GM21360 (cell line): ENCODE results near the gene MYL5.
"Not testable (repeated sequence)": the region's sequence is repeated elsewhere in the genome, so short reads cannot be mapped to it uniquely, and the experiment has no call there.

Experiments
- ATAC-seq: cut with Tn5 transposase; IDR thresholded peaks from one replicate; pipeline ENCODE4 v1.9.1; 2021; ENCODE audit warnings: mild to moderate bottlenecking, moderate library complexity; ENCODE audit not compliant: unreplicated experiment

The MYL5 gene

DNA sequence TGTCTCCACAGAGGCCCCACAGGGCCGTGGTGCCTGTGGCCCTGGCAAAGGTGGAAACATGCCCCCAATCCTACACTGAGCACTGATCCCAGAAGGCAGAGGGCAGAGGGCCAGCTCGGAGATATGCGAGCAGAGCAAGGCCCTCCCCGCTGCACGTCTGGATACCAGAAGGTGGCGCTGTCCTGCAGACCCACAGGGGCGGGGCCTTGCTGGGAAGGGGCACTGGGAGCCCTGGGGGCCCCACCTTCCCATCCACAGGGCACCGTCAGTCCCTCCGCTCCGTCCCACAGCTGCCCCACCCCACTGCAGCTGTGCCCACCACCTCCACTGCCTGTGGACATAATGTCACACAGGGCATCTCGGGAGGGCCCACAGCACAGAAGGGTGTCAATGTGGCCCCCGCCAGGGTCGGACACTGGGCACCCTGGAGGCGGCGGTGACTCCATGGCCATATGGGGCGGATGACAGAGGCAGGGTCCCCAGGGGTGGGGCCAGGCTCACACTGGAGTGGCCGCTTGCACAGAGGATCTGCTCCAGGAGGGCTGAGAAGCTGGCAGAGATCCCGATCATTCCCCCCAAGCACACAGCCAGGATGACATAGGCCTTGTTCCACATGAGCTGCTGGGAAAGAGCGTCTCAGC is 9.8 kb downstream of the MYL5 start:
- ATAC-seq, result no peak

DNA sequence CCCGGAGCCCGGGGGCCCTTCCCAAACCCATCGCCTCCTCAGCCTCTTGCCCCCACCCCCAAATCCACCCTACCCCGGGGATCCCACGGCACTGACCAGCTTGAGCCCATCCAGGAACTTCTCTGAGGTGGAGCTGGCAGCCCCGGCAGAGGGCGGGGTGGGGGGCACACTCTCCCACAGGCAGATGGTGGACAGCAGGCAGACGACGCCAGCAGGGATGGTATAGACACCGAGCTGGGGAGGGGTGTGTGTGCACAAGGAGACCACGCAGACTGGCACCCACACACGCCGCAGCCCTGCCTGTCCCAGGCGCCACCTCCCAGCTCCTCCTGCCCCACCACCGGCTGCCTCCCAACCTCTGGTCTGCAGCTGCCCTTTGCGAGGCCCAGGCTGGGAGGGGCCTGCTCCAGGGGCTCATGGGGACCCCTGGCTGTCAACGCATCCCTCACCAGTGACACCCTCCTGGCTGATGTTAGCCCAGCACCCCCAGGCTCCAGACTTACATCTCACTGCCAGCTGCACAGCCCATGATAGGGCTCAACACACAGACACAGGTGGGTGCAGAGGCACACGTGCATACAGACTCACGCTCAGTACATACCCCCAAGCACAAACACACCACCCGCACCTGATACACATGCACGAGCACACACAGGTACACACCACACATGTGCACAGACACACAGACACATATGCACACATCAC is 10.4 kb downstream of the MYL5 start:
- no peak for ATAC-seq

DNA sequence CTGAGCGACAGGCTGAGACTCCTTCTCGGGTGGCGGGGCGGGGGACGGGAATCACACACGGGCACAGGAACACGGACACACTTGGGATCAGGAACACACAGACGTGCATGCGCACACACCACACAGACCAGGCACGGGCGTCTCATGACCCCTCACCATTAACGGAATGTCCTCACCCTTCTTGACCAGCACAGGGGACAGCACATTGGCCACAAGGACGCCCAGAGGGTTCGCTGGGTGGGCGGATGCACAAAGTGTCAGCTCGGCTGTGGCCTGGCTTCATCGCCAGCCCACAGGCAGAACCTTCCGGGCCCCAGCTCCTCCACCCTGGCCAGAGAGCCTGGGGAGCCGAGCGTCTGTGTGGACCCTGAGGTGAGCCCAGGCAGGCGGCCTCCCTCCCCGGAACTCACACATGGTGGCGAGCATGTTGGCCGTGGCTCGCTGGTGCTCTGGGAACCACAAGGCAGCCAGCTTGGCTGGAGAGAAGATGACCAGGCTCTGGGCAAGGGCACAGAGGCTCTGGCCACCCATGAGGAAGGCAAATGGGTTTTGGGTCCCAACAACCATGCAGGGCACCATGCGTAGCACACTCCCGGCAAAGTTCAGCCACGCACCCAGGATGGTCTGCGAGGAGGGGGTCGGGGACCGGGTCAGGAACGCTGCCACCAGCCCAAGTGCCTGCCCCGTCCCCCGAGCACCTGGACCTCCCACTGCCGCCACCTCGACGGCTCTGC is 11.5 kb downstream of the MYL5 start:
- no peak for ATAC-seq

DNA sequence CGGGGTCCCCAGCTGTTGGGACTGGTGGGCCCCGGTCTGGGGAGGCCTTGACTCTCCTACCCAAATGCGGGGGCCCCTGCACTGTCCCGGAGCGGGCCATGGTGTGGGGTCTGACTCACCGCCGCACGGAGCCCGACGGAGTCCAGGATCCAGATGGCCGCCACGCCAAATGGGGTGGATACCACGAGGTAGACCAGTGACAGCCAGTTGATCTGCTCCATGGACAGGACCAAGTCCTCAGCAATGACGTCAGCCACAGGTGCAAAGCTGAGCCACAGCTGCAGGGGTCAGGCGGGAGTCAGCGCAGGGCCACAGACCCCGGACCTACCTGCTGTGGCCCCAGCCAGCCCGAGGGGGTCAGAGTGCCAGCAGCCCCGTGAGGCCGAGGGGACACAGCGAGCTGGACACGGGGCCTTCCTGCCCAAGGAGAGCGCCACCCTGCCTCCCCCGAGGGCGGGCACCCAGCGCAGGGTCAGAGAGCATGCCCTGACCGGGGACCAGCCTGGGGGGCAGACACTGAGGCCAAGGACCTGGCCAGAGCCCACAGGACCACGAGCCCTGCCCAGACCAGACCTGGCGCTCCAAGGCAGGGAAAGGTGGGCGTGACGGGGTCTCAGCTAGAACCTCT is 12.2 kb downstream of the MYL5 start:
- ATAC-seq, result no peak

DNA sequence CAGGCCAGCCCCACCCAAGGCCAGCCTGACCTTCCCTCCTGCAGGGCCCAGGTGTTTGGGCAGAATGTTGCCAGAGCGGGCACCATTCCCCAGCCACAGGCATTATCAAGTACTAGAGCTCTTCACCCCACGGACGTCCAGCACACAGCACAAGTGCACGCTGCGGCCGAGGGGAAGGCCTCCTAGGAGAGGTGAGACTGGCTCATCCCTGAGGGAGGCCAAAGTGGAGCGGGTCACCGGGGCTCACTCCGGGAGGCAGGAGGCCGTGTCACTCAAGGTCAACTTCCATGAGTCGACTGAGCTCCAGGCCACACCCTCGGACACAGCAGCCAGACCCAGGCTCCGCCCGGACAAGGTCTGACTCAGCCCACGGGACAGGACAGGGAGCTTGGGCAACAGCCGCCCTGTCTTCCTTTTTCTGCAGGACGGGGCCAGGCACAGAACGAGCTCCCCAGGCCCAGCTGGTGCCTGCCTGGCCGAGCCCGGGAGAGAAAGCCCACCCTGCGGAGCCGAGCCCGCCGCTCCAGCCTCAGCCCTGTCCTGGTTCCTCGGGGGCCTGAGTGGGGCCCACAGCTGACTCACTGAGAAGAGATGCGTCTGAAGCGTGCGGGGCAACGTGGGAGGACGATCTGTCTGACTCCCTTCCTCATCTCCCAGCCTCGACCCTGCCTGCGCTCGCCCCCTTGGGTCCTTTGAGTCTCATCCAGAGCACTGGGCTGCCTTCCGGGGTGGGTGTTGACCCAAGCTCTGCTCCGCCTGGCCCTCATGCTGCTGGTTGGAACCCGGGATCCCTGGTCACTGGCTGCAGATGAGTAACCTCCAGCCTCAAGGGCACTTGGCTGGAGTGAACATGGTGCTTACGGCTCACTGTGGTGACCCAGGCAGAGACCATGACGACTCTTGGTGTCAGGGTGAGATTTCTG is 13.0 kb downstream of the MYL5 start:
- no peak for ATAC-seq

DNA sequence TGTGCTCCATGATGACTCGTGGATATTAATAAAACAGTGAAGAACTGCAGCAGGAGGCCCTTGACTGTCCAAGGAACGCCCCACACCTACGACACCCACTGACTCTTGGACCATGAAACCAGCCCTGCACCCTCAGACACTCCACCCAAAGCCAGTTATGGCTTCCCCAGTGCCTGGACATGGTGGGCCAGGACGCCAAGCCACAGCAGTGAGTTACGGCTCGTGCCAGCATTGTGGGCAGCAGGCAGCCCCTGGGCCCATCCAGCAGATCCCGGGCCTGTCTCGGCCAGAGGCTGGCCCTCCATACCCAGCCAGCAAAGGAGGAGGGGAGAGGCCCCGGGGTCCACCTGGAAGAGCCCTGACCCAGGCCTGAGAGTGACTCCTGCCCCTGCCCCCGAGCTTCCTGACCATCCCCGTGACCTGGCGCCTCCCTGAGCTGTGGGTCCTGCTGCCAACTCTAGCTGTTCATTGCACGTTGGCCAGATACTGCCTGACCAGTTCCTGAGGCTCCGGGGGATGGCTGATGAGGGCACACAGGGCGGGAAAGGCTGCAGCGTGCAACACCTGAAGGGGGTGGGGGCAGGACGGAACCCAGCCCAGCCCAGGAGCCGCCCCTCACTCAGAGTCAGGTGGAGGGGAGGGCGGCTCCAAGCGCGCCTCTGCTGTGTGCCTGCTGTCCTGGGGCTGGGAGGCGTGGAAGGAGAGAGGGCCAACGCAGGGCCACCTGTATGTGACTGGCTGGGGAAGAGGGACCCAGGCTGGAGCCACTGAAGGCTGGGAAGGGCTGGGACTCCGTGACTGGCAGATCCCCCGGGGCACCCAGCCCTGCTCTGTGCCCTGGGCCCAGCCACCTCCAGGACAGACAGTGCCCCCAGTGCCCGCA is 13.9 kb downstream of the MYL5 start:
- no peak for ATAC-seq

DNA sequence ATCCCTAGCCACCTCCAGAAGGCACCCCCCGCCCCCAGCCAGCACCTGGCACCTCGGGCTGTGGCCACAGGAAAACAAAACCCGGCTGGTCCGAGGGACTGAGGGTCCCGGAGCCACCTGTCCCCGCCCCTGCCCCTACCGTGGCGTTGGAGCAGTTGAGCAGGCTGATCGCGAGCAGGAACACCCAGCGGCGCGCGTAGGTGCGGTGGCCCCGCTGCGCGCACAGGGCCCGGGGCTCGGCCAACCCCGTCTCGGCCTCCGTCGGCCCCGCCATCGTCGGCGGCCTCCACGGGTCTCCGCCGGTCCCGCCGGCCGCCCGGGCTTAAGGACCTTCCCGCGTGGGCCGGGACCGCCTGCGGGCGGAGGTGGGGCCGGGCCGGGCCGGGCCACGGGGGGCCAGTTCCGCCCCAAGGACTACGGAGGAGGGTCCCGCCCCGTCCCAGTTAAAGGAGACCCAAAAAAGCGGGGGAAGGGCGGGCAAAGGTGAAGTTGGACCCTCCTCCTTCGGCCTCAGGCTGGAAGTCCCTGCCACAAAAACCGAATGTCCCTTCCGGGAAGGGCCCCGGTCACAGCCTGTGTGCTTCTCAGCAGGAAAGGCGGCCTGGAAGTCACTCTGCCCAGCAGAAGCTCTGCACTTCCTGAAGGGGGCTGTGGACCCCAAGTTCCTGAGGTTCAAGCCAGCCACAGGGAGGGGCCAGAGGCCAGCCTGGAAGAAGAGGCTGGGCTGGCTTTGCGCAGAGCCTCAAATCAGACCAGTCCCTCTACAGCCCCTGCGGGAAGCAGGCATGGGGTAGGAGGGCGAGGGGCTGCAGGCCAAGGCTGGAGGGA is 14.7 kb downstream of the MYL5 start, which contains the start of gene SLC49A3:
Gene SLC49A3, minus strand, starts transcription at position 298 of the 828 bp plus-strand sequence. Its CDS starts 24 bp downstream, at position 274.
- ATAC-seq, result no peak

DNA sequence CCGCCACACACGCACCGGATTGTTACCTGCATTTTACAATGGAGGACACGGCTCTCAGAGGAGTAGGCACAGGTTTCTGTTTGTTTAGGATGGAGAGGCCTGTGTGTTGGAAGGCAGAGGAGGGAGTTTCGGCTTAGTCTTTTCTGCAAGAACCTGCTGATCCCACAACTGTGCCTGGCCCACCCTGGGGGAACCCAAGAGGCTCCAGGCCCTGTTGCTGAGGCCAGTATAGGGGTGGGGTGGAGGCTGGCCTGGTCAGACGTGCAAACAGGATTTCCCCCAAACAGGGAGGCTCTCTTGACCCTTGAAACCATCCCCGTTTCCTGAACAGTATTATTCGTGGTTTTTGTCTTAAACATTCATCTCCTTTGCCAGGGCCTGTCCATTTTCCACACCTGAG is 15.4 kb downstream of the MYL5 start:
- ATAC-seq, result no peak

DNA sequence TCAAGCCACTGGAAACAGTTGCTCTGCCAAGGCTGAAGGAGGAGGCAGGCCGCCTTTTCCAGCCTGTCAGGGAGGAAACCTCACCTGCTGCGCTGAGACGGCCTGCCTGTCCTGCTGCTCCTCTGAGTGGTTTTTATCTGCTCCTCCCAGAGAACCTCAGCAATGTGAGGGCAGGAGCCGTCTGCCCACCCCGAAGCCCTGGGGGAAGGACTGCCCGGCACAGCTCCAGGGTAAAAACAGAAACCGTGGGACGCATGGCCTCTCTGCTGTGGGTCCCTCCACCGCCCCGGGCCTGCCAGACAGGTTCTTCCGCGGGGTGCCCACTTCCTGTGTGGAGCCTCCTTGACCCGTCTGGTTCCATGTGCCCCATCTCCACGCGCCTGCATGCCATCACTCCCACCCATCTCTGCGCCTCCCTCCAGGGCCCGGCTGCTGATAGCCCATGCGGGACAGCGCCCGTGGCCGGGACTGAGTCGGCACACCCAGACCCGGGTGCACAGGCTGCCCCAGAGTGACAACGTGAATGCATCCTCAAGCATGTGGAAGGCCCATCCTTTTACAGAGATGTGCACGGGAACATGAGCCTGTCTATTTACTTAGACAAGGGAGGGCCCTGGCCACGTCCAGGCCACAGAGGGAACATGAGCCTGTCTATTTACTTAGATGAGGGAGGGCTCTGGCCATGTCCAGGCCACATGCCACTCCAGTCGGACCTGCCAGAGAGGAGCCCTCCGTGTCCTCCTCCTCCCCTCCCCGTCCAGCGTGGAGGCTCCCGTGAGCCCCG is 18.6 kb downstream of the MYL5 start:
- no peak for ATAC-seq

DNA sequence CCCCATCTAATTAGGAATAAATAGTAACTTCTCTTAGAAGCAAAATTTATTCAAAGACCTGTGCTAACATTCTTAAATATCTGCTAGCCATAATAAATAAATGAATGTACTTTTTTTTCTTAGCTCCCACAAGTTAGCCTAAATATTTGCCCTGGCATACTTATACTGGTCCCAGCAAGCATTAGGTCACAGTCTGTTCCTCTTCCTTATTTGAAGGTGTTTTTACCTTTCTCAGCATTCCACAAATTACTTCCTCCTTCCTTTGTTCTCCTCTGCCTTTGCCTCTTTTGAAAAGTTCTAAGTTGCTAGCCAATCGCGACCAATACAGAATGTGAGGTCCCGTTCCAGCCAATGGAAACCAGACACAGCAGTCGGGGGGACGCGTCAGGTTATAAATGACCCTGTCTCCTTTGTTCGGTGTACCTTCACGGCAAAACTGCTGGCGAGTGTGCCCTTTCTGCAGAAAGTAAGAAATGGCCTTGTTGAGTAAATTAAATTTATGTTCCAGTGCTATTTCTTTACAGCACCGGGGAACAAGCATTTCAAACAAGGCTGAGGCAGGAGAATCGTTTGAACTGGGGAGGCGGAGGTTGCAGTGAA is 20.1 kb downstream of the MYL5 start:
- ATAC-seq, result not testable (repeated sequence)

DNA sequence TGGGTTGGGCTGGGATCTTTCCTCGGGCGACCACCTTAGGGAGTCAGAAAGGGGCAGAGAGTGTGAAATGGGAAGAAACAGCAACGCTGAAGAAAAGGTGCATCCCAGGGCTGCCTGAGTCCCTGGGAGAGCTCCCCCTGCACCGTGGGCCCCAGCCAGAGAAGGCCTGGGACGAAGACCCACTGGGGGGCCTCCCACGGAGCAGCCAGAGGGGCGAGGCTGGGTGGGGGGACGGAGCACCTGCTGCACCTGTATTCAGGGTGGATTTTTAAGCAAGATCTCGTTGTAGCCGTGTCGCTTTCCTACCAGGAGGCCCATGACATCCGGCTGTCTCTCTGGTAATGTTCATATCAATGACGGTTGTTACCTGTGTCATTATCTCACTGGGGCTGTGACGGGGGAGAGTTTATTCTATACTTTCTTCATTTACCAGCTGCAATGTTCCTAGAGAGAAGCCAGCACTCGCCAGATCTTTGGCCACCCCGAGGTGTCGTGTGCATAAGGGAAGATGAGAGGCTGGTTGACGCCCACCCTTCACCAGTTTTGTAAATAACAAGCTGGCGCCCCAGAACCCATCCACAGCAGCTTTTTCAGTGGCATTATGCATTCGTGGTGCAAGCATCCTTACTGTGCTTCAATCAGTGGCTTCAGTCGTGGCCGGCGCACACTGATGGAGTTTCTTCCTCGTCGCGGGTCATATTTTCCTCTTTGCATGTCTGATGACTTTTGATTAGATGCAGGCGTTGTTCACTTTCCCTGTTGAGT is 25.7 kb downstream of the MYL5 start:
- no peak for ATAC-seq

DNA sequence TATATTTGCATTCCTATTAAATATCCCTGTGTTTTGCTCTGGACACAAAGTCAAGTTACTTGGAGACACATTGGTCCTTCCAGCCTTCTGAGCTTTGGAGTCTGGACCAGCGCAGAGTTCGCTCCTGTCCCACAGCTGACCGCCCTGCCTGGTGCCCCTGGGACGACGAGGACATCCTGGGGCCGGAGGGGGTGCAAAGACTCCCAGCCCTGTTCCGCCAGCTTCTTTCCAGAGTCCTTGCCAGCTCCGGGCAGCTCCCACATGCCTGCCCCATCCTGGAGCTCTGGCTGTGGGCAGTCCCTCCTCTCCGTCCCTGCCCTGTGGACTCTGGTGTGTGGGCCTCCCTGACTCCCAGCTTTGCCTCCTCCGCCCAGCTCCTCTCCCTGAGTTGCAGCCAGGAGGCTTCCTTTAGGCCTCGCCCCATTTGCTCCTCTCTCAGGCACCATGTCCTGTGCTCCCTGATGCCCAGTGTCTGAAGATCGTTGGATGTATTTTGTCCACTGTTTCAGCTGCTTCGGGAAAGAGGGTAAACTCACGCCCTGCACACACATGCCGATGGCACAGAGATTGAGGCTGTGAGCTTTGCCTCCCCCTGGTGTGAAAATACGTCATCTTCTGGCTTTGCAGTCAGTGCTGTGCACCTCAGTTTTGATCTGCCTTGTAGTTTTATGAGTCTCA is 26.4 kb downstream of the MYL5 start:
- no peak for ATAC-seq

DNA sequence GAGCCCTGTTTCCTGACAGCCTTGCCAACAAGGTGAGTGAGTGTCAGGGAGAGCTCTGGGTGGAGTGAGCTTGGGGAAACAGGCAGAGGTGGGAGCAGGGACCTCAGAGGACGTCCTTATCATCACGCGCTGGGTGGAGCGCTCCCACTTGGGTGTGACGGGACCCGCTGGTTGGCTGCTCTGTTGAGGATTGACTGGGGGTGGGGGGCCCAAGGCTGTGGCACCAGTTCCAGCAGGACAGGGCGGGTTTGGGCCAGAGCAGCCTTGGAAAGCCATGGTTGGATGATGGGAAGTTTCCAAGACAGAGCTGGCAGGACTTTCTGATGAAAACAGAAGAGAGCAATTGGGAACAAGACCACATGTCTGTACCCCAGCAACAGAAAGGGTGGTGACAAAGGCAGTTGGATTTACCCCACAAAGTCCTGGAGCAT is 28.3 kb downstream of the MYL5 start:
- ATAC-seq, result no peak

DNA sequence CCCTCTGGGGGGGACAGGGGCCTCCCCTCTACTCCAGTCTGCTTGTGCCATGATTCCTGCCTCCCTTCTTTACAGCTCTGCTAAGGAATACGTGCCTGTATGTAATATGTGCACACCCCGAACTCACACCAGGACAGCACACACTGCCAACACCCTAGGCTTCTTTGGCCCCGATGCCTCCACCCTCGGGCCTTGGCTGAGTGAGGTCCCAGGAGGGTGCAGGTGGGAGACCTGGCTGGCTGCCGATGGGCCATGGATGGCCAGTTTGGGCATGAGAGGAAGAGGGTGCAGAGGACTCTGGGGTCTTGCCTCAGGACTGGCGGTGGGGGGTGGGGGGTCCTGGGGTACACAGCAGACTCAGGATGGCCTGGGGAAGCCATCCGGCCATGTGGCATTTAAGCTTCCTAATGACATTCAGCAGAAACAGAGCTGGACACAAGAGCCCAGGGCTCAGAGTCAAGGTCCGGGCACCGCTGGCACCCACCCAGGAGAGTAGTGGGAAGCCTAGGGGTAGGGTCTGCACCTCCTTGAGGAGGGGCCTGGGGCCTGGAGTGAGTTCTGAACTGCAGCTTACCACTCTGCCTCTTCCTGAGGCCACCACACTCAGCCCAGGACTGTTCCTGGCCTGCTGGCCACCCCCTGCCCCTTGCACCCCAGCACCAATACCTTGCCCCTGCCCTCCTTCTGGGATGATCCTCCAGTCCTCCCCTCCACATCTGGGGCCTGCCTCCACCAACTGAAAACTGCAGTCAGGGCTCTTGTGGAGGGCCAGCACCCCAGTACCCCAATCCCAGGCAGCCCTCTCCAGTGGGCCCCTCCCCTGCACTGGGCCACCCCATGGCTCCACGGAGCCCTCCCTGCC is 29.2 kb downstream of the MYL5 start:
- no peak for ATAC-seq
